ENCODE measurements around the gene PYGL.

DNA sequence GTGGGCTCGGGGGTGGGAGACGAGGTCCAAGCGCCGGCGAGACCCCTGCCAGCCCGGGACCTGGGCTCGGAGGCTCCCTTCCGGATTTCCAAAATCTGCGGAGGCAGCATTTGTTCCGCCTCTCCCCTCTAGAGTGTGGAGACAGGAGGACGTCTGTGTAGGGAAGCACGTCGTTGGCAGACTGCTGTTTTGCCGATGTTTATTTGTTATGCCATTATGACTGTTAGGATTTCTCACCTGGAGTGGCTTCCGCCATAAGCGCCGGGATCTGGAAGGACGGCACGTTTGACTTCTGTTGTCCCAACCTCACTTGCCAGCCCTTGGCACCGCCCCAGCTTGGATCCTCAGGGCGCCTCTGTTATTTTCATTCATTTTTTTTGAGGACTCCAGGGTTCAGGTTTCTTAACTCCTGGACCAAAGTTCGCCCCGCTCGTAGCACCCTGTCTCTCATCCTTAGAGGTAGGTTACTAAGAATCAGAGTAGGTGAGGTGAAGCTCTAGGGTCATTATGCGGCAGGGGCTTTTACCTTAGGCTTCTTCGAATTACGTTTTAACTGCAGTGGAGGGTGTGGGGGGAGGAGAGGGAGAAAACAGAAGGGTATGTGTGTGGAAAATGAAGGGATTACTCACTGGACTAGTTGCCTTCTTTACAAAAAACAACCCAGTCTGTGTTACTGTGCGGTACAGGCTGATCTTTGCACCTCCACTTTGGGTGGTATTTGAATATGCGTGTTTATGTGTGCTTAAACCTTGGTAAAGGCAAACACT, 547 bp upstream of the PYGL start:
- TF ChIP-seq CTCF (optimal IDR thresholded peaks at IDR 0.05 in 1 of 3, IDR thresholded peaks at IDR 0.05 in 1 of 3, conservative IDR thresholded peaks at IDR 0.05 in 1 of 3; ENCODE audit: extremely low read depth in 1 of 3, insufficient read depth in 2 of 3, low read length in 3 of 3) (no peak), EZH2 (IDR thresholded peaks at IDR 0.05; ENCODE audit: low read length) (no peak)
